ENCODE data around the gene PMEPA1.

PMEPA1 gene

DNA sequence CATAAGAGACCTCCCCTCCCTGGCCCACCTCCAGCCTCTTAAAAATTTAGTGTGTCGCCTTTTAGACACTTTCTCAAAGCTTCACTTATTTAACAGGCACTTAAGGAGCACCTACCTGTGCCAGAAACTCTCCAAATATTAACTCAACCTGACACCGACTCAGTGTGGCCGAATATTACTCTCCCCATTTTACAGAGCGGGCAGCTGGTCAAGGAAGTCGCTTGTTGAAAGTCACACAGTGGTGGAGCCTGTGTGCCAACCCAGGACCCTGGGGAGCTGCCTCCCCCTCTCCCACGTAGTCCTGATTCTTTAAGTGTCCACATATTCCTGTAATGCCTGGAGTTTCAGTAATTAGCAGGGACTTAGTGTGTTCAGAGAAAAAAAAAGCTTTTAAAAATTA is 1.0 kb upstream of the PMEPA1 start:
- no peak for DNase-seq

DNA sequence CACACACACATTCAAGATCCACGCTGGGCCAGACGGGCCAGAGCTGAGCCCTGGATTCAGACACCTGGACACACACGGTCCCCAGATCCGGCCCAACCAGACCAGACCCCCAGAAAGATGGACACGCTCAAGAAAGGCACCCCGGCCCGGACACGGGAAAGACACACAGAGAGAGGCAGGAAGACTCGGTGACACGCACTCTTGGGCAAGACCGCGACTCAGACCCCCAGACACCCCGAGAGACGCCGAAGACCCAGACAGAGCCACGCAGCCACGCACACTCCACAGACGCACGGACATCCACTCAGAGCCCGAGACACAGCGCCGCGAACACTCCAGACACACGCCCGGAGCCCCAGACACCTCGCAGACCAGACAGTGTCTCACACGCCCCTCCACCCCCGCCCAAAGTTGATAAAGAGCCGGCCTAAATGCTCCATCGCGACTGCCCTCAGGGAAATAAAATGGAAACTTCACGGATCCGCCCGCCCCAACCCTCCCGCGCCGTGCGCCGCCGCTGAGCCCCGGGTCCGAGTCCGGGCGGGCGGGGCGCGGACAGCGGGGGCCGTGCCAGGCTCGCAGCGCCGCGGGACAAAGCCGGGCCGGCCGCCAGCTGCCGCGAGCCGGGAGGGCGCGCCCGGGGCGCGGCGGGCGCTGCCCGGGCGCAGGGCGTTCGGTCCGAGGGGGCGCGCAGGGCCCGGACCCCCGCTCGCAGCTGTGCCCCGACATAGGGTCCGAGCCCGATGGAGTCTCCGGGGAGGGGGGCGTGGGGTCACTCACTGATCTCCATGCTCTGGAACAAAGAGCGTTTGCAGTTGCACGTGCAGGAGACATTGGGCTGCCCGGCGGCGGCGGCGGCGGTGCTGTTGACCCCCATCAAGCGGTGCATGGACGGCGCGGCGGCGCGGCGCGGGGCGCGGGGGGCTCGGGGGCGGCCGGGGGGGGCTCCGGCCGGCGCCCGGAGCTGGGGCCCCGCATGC is 831 bp downstream of the PMEPA1 start:
- DNase-seq: no peak

DNA sequence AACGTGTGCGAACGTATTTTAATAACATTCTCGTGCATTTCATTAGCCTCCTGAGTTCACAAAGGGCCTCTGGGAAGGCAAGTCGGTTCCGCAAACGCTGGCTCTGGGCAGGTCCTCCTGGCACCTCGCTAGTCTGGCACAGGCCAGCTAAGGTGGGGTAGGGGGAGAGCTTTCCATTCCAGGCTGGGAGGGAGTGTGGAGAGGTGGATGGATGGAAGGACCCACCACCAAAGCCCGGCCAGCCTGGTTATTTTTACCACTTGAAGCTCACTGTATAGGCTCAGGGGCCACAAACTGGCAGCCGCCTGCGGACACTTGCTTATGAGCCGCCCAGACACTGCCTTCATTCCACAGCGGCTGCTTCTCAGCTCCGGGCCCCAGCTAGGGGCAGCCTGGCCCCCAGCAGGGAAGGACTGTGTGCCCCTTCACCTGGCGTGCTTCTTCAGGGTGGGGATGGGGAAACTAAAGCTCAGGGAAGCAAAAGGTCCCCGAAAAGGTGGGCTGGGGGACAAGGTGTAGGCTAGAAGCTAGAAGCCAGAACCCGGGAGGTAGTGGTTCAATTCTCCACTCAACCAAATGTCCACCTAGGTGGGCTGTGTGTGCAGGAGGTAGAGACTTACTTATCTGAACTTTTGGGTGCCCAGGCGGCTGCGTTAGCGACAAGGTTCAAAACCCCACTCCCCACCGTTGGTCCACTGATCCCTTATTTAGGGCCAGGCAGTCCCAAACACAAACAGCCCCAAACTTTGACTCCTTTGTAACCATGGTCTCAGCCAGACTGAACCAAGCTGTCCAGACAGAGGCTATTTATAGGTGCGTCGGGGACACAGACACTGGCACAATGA is 1.7 kb downstream of the PMEPA1 start:
- no peak for DNase-seq

DNA sequence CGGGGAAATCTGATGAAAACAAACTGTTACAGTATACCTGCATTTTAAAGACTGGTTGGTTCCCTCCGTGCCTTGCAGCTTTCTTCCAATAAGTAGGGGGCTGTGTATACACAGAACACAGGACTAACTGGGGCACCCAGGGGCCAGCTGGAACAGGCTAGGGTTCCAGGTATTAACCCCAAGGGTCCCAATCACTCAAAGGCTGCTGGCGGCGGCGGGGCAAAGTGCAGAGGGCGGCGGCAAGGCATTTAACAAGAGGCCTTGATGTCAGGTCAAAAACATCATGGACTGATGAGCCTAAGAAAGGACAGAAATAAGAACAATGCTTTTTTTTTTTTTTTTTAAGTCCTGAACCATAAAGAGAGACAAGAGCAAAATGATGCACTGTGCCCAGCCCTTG is 2.5 kb downstream of the PMEPA1 start:
- no peak for DNase-seq

DNA sequence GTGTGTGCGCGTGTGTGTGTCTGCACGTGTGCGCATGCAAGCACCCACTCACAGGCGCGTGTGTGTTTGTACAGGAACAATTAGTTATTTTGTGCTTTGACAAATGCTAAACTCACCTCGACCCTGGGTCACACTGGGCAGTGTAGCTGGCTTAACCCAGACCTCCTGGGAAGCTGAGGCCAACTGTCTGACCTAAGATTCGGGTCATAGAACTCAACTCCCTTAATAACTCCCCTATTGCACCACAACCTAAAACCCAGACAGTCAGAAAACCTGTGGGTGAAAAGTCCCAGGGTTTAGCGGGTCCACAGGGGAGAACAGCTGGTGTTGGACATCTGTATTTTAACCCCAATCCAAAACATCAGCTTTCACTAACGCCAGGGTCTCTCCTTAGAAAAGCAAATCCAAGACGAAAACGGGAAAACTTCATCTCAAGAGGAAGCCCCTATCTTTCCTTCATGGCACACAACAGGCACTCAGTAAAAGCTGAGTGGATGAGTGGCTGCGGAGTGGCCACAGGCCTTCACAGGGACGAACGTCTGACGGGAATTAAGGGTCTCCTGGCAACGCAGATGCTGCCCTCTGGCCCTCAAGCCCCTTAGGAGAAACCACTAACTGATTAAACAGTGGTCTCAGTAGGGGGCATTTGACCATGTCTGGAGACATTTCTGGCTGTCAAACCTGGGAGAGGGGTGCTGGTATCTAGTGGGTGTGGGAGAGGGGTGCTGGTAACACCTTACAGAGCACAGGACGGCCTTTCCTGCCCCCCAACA is 4.5 kb downstream of the PMEPA1 start:
- no peak for DNase-seq

DNA sequence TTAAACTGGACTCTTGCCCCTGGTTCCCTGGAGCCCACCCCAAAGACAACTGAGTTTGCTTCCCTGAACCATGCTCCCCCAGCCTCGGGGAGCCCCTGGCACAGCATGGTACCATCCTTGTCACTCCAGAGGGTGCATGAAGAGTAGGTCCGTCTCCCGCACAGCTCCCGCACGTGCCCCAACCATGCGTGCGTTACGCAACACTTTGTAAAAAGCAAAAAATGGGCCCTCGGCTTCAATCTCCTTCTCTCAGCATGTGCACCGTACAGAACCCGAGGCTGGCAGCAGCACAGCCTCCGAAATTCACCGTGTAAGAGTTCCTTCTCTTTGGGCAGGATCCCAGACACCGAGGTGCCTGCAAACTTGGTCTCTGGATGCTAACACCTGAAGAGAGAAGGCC is 5.6 kb downstream of the PMEPA1 start:
- no peak for DNase-seq

DNA sequence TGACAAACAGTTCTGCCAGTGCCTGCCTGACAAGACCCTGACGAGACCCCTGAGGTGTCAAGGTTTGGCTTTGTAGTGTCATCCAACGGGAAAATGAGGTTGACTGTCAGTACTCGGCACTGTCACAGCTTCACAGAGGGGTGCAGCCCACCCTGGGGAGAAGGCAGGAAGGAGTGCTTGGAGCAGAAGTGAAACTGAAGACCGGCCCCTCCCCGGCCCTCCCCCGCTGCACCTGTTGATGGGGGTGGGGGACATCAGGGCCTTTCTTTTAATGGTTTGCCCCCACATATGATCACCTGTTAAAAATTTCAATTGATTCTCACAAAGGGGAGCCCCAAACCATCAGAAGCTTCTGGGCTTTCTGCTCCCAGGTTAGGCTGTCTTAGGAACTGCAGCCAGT is 6.8 kb downstream of the PMEPA1 start:
- DNase-seq: no peak

DNA sequence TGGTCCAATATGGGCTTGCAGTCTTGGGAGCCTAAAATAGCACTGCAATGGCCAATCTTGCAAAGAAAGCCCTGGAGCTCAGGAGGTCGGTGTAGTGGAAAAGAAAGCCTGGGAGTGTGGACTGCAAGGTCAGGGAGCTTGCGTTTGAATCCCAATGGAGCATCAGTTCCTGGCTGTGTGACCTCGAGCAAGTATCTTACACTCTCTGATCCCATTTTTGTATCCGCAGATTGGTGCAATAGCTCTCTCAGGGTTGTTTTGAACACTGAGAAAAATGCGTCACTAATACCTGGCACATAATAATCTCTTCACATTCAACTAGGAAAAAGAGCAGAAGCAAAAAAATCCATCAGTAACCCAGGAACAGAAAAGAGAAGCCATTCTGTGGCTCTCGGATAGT is 7.3 kb downstream of the PMEPA1 start:
- no peak for DNase-seq

DNA sequence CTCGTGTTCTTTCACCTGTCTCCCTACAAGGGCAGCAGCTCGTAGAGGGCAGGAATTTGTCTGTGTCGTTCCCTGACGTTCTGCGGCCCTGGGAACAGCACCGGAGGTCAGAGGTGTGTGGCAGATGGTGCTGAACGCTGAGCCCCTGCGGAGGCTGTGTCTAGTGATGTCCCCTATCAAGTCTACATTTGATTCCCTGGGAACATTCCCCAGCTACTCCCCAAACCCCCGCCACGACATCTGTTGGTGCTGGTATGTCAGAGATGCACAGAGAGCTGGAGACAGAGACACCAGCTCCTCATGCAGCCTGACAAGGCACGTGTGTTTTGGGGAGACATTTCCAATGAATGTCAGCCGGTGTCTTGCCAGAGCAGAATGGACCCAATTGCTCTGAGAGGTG is 7.7 kb downstream of the PMEPA1 start:
- no peak for DNase-seq

DNA sequence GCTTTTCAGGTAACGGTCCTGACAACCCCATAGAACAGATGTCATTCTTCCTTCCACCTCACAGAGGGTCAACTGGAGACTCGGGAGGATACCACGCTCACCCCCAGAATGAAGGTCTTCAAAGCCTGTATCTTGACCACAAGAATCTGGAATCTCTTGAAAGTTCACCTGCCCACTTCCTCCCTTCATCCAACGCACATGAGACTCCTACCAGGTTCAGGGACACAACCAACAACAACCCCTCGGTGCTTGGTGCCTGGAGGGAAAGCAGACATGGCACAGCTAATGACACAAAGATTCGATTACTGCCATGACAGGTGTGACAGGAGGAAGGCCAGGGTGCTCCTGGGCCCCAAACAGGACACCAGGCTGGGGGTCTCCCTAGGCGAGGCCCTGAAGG is 8.2 kb downstream of the PMEPA1 start:
- no peak for DNase-seq

DNA sequence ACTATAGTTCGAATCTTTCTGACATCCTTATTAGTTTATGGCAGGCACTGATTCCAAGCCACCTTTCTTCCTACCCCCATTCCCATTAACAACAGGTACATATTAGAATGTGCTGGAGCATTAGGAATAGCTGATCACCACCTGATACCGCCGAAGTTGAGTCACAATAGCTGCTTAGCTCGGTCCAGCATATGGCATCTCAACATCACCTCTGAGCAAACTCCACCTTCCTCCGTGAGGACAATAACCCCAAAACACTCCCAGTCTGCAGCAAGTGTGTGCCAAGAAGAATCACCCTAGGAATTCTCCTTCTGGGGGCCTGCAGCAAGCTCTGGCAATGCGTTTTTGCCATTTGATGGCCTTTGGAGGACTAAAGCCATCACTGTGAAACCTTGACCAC is 8.7 kb downstream of the PMEPA1 start:
- no peak for DNase-seq

DNA sequence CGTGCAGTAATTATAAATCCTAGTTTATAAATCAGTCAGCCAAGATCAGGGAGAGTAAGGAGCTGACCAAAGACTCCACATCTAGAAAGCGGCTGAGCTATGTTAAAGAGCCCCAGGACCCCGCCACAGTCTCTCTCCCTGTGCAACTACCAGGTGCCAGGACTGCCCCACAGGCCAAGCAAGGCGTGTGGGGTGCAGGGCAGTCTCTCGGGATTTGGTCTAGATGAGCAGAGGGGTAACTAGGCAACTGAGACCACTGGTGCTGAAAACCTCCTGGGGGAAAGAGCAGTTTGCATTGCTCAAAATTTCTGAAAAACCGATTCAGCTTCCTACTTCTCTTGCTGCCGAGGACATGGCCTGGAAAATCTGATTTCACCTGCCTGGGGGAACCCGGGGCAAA is 10.4 kb downstream of the PMEPA1 start:
- no peak for DNase-seq

DNA sequence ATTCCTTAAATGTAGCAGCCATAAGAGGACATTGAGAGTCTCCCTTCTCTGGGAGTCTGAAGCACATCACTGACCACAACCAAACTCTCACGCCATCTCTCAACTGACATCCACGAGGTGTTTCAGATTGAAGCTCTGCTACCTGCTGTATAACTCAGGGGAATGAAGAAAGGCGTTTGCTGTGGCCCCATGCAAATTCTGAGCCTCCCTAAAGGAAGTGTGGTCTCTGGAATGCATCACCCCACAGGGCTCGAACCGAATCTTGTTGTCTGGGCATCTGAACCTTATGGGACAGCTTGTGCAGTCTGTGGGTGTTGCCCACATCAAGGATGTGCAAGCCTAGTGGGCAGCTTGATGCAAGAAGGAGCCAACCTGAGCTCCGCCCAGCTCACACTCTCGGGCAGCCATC is 10.9 kb downstream of the PMEPA1 start:
- no peak for DNase-seq

DNA sequence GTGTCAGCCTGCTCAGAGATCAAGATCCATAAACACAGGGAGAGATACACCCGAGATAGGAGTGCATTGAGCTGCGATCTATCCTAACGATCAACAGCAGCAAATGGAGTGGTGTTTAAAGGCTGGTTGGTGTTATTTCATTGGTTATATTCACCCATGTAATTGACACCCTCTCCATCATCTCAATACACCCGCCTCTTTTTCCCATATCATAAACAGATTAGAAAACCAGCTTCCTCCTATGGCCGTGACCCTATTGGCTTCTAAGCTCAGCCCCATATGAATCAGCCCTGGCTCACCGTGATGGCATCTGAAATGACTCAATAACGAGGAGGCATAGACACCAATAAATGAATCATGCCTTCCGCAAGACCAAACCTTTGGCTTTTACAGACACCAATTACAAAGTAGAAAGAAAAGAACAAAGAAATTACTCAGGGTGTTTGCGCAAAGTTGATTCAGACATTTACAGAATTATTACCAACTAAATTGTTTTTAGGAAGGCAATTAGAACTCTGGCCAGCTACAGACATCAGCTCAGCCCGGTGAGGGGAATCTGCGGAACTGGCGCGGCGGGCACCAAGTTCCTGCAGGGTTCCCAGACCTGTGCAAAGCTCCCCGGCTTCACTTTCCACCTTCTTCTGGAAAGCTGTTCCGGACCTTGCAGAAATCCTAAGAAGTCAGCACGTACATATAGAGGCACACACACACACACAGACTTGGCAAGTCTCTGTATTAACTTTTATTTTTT is 11.5 kb downstream of the PMEPA1 start:
- no peak for DNase-seq

DNA sequence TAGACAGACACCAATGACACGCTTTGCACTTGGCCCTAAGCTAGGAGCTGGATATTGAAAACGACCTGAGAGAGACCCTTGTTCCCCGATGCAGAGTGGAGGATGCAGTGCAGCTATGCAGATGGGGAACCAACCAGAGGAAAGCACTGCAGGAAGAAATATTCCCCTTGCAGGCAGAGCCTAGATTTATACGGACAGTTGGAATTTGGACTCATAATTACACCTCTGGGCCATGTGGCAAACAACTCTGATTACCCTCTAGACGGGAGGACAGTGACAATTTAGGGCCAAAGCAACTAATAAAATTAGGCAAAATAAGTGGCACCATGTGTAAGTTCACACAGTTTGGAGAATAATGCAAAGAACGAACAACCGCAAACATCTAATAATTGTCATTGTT is 12.3 kb downstream of the PMEPA1 start:
- DNase-seq: no peak

DNA sequence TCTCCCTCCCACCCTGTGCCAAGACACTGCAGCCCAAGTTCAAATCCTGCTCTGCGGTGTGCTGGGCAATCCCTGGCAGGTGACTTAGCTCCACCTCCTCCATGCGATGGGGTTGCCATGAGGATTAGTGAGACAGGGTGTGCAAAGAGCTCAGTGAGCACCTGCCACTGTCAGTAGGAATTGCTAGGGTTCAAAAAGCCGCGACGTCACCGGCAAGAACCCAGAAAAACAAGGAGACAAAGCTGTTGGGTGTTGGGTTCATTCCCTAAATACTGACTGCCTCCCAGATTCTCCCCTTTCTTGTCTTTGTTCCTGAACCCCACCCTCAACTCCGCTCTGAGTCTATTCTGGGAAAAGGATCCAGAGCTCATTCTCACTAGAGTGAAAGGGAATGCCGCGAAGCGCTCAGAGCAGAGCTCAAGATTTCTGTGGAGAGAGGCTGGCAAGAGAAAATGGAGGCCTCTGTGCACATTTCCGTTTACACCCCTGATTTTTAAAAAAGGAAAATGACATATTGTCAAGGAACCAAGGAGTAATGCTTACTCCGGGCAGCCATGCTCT is 13.3 kb downstream of the PMEPA1 start:
- no peak for DNase-seq

DNA sequence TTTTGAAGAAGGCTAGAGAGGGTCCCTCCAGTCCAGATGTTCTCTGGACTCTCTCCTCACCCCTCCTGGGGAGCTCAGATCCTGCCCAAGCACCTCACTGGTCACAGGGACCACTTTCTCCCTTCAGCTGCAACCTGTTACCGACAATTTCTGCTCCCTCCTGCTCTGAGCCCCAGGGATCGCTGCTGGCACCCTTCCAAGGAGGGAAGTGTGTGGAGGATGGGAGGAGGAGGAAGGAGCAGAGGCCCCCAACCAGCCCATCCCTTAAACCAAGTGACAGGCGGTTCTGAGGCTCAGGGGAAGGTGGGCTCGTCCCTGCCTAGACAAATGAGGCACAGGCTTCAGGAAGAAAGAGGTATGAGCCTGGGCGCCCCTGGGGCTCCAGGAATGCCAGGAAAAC is 13.9 kb downstream of the PMEPA1 start:
- DNase-seq: no peak

DNA sequence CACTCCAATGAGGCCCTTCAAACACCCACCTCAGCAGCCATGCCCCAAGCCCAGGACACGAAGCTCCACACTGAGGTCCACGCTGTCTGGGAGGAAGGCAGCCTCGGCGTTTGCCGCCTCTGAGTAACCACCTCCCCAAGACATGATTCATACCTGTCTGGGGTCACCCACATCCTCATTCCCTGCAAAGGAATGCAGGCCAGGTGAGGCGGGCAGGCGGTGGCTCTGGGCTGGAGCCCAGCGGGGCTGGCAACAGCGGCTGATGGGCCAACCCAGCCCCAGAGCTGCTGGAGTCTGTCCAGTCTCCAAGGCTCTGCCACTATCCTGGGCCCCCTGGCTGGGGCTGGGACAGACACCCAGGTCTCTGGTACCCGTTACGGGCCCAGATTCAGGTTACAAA is 14.8 kb downstream of the PMEPA1 start:
- no peak for DNase-seq

DNA sequence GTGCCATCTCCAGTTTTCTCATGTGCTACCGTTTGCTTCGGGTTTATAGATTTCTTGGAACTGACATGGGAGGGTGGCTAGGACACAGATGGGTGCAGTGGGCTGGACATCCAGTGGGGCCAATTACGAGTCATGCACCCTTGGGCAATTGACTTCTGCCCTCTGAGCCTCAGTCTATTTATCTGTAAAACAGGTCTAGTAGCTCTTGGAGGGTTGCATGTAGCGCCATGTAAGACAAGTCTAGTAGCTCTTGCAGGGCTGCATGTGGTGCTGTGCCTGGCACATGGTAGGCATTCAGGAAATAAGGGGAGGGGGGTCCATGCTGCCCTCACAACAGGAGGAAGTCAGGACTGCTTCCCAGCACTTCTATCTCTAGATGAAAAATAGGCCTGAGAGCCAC is 15.3 kb downstream of the PMEPA1 start:
- no peak for DNase-seq

DNA sequence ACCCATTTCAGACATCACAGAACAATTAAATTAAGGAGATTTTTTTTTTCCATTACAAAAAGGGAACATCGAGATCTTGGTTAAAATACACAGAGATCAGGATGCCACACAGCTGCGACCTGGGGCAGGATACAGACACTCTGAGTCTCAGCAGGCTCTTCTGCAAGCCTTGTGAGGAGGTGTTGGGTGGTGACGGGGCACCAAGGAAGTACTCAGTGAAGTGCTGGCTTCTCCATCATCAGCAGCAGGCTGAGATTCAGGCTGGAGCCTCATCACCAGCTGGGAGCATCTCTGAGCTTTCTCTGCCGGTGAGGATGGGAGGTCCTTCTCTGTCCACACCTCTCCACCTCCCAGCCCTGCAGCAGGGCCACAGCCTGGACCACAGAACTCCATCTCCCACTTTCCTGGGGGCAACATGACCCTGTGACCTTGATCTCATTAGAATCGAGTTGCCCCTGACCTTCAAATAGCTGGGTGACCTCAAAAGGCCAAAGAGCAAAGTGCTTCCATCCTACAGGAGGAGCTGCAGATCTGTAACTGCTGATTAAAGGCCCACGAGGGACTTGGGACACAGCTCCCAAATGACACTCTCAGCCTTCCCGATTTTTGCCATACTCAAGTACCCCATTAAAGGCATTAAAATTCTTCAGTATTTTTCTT is 16.0 kb downstream of the PMEPA1 start:
- DNase-seq: no peak

DNA sequence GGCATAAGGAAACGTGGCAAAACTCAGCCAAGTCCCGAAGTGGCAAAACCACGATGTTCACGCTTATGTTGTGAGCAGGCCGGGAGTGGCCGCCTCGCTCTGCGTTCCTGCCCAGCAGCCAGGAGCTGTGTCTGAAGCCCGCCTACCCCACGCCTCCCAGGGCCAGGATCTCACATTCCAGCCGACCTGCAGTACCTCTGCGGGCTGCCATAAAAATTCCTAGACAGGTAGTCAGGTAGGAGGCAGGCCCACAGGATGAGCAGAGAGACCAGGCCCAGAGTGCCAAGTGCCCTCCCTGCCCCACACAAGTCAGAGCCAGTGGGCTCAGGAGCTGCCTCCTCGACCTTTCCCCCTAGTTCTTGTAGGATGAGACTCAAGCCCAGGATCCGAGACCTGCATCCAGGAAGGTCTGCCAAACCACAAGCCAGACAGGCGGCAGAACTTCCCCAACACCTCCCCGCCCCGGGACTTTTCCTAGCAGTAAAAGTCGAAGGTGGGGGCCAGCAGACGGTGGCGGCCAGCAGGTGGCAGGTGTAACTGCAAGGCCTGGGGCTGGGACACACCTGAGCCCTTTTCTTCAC is 16.7 kb downstream of the PMEPA1 start:
- DNase-seq: no peak

Data from NCI-H1048 (cell line).